Erythroblast (primary cell): ENCODE measurements around the gene GBX2.

Experiments
- GATA1 ChIP-seq: IDR thresholded peaks from 2 replicates; pipeline ENCODE4 v1.6.1; 2011; ENCODE audit warnings: low read depth, mild to moderate bottlenecking, control low read depth, low read length, moderate library complexity
- POLR2A ChIP-seq: IDR thresholded peaks from 2 replicates; pipeline ENCODE4 v1.6.1; 2011; ENCODE audit warnings: mild to moderate bottlenecking, low read length

DNA sequence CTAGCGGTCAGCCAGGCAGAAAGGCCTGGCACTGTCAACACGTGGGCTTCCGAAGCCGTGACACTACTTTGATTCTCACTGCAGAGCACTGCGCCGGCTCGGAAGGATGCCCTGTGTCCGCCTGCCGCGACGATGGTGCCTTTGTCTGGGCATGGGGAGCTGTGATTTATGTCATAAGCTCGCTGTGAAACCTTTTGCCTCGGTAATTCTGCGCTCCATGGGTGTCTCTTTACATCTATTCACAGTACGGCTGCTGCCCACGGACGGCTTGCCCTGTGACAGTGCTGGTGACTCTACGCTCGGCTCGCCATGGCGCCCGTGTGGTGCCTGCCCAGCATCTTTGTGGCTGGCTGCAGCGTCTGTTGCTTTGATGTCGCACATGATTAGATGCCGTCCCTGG is 43.1 kb upstream of the GBX2 start:
- no peak for TF ChIP-seq POLR2A
- TF ChIP-seq GATA1 = no peak
